HG03442 (cell line): ENCODE data around the gene SART1.

Source experiments
- ATAC-seq: cut with Tn5 transposase; IDR thresholded peaks from one replicate; pipeline ENCODE4 v1.9.1; 2021; ENCODE audit warnings: mild to moderate bottlenecking, moderate library complexity; ENCODE audit not compliant: unreplicated experiment

Gene SART1

GRCh38 chr11:65962141-65962564 lies 619 bp downstream of the SART1 start:
- no peak for ATAC-seq

GRCh38 chr11:65964906-65965305 lies 3.4 kb downstream of the SART1 start:
- ATAC-seq, result no peak

- ATAC-seq, result no peak
Observed at GRCh38 chr11:65965986-65966762, 4.6 kb downstream of the SART1 start.

GRCh38 chr11:65967329-65967934 lies 5.9 kb downstream of the SART1 start:
- ATAC-seq, result no peak

GRCh38 chr11:65968600-65969482 lies 7.3 kb downstream of the SART1 start:
- no peak for ATAC-seq

- no peak for ATAC-seq
Observed at GRCh38 chr11:65972116-65972515, 10.6 kb downstream of the SART1 start.

- no peak for ATAC-seq
Observed at GRCh38 chr11:65973439-65974110, 12.0 kb downstream of the SART1 start.

GRCh38 chr11:65975771-65976170 lies 14.2 kb downstream of the SART1 start:
- ATAC-seq, result no peak

- ATAC-seq, result no peak
Observed at GRCh38 chr11:65976216-65977176, 15.0 kb downstream of the SART1 start.

- no peak for ATAC-seq
Observed at GRCh38 chr11:65977621-65978390, 16.3 kb downstream of the SART1 start.

GRCh38 chr11:65978391-65979238 lies 17.1 kb downstream of the SART1 start:
- no peak for ATAC-seq

- ATAC-seq, result no peak
Observed at GRCh38 chr11:65979261-65979759, 17.8 kb downstream of the SART1 start.

GRCh38 chr11:65981101-65981740 lies 19.7 kb downstream of the SART1 start:
- no peak for ATAC-seq

- ATAC-seq, result no peak
Observed at GRCh38 chr11:65981972-65982823, 20.7 kb downstream of the SART1 start.

- no peak for ATAC-seq
Observed at GRCh38 chr11:65982824-65983588, 21.5 kb downstream of the SART1 start.

GRCh38 chr11:65983589-65983987 lies 22.1 kb downstream of the SART1 start:
- ATAC-seq, result no peak
